Peyer's patch (tissue), 4 donors: Measurements from ENCODE around the gene ZFPL1.

Source experiments
- POLR2A ChIP-seq, 2 donors: fragments of 450-650 bp; IDR thresholded peaks; one replicate each; pipeline ENCODE4 v1.5.1; 2017; ENCODE audit warnings: antibody characterized with exemption in 2 of 2, mild to moderate bottlenecking in 2 of 2, moderate library complexity in 2 of 2
- TF ChIP-seq, protein P1 (sequence below), 6 experiments: fragments of 450-650 bp in 4 of 6; fragments of 200-600 bp in 2 of 6; sonication (generic) in 1 of 6; IDR thresholded peaks; one replicate each; pipeline ENCODE4 v1.5.1; 2017 to 2019; ENCODE audit warnings: antibody characterized with exemption in 6 of 6, mild to moderate bottlenecking in 3 of 6, moderate library complexity in 1 of 6

DNA sequence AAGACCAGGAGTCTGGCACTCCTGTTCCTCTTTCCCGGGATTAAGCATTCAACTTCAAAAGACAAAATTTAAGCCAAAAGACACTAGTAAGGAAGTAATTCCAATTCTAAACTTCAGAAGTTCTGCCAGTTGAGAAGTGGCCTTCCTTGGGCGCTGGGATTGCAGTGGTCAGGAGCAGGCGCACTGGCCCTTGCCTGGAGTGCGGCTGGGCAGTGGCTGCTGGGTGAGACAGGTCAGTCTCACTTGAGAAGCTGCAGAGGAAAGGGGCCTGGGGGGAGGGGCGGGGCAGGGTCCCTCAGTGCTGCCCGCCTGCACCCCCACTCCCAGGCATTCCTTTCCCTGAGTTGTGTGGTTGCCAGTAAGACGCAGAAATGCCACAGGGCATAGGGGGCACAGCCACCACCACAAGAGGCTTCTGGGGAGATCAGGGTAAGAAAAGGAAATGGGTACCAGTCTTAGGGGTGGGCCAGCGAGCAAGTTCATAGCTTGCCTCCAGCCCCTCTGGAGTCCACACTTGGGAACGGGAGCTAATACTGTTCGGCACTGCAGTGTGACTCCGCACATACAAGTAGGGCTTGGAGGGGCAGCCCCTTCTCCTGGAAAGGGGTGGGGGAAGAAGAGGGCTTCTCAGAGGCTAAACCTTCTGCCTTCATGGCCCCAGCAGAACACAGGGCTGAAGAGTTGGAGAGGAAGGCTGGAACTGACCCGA is 43.6 kb downstream of the ZFPL1 start:
- TF ChIP-seq, protein P1, sequence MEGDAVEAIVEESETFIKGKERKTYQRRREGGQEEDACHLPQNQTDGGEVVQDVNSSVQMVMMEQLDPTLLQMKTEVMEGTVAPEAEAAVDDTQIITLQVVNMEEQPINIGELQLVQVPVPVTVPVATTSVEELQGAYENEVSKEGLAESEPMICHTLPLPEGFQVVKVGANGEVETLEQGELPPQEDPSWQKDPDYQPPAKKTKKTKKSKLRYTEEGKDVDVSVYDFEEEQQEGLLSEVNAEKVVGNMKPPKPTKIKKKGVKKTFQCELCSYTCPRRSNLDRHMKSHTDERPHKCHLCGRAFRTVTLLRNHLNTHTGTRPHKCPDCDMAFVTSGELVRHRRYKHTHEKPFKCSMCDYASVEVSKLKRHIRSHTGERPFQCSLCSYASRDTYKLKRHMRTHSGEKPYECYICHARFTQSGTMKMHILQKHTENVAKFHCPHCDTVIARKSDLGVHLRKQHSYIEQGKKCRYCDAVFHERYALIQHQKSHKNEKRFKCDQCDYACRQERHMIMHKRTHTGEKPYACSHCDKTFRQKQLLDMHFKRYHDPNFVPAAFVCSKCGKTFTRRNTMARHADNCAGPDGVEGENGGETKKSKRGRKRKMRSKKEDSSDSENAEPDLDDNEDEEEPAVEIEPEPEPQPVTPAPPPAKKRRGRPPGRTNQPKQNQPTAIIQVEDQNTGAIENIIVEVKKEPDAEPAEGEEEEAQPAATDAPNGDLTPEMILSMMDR (IDR thresholded peaks at IDR 0.05), result no peak
- no peak for TF ChIP-seq POLR2A (IDR thresholded peaks at IDR 0.05)
